Neural cell (in vitro differentiated cells): ENCODE measurements around the gene ULK3. TPM values are rescaled to one million over a fixed set of nuclear protein-coding genes. Genes with fewer than 3 reads are reported as not detected.

Experiments used
- H2AFZ ChIP-seq: fragments of 200-600, 300-800 bp; sonication (generic), shearing (Covaris generic); 2 replicates; pipeline ENCODE4 v1.6.0; 2014; ENCODE audit warnings: low read depth, mild to moderate bottlenecking, antibody characterized with exemption, low read length, moderate library complexity
- H3F3A ChIP-seq: fragments of 200-600 bp; shearing (Covaris generic); 2 replicates; pipeline ENCODE4 v1.6.1; 2016; ENCODE audit warnings: mild to moderate bottlenecking, moderate library complexity, mixed read lengths, antibody characterized with exemption, low read length; ENCODE audit not compliant: insufficient read depth, poor library complexity, severe bottlenecking
- H3K27ac ChIP-seq: fragments of 200-600, 300-800 bp; sonication (generic), shearing (Covaris generic); 2 replicates; pipeline ENCODE4 v1.5.1; 2014; ENCODE audit warnings: mild to moderate bottlenecking, low read length, moderate library complexity
- H3K27me3 ChIP-seq: fragments of 300-800, 200-600 bp; sonication (generic), shearing (Covaris generic); 2 replicates; pipeline ENCODE4 v1.6.0; 2014; ENCODE audit warnings: mild to moderate bottlenecking, low read depth, low read length, moderate library complexity; ENCODE audit not compliant: insufficient read depth
- H3K36me3 ChIP-seq: fragments of 300-800, 200-600 bp; sonication (generic), shearing (Covaris generic); 2 replicates; pipeline ENCODE4 v1.5.1; 2014; ENCODE audit warnings: mild to moderate bottlenecking, antibody characterized with exemption, low read length, moderate library complexity; ENCODE audit not compliant: insufficient read depth
- H3K4me2 ChIP-seq: fragments of 300-800, 200-600 bp; sonication (generic), shearing (Covaris generic); 2 replicates; pipeline ENCODE4 v1.6.0; 2014; ENCODE audit warnings: mild to moderate bottlenecking, low read length
- H3K4me3 ChIP-seq: fragments of 300-800, 200-600 bp; sonication (generic), shearing (Covaris generic); 2 replicates; pipeline ENCODE4 v1.5.1; 2014; ENCODE audit warnings: mild to moderate bottlenecking, low read length, moderate library complexity
- H3K79me2 ChIP-seq: fragments of 200-600 bp; shearing (Covaris generic); replicated peaks from 2 replicates; pipeline ENCODE4 v1.6.0; 2014; ENCODE audit warnings: mild to moderate bottlenecking, low read length, moderate library complexity; ENCODE audit not compliant: insufficient read depth
- H3K9ac ChIP-seq: fragments of 300-800, 200-600 bp; sonication (generic), shearing (Covaris generic); 2 replicates; pipeline ENCODE4 v1.6.1; 2016; ENCODE audit warnings: mild to moderate bottlenecking, low read length, mixed read lengths
- H3K9me2 ChIP-seq: fragments of 200-600 bp; shearing (Covaris generic); 2 replicates; pipeline ENCODE4 v1.6.1; 2016; ENCODE audit warnings: mild to moderate bottlenecking, low read length, mixed read lengths; ENCODE audit not compliant: insufficient read depth
- H3K9me3 ChIP-seq: fragments of 200-600, 300-800 bp; sonication (generic), shearing (Covaris generic); 2 replicates; pipeline ENCODE4 v1.6.1; 2016; ENCODE audit warnings: mild to moderate bottlenecking, mixed run types, low read length, moderate library complexity, mixed read lengths
- H4K20me1 ChIP-seq: fragments of 200-600 bp; shearing (Covaris generic); 2 replicates; pipeline ENCODE4 v1.6.1; 2016; ENCODE audit warnings: mild to moderate bottlenecking, mixed run types; ENCODE audit not compliant: insufficient read depth
- CTCF ChIP-seq: fragments of 450-650 bp; IDR thresholded peaks from 2 replicates; pipeline ENCODE4 v1.5.1; 2014; ENCODE audit warnings: antibody characterized with exemption, mild to moderate bottlenecking, moderate library complexity; ENCODE audit not compliant: poor library complexity, severe bottlenecking
- EP300 ChIP-seq: fragments of 450-650 bp; conservative IDR thresholded peaks from 2 replicates; pipeline ENCODE4 v1.6.1; 2014; ENCODE audit warnings: antibody characterized with exemption, mild to moderate bottlenecking, moderate library complexity; ENCODE audit not compliant: poor library complexity, severe bottlenecking
- EZH2 ChIP-seq: fragments of 200-600, 300-800 bp; shearing (Covaris generic), sonication (generic); IDR thresholded peaks from 2 replicates; pipeline ENCODE4 v1.6.1; 2014; ENCODE audit warnings: antibody characterized with exemption, low read length, borderline replicate concordance, mild to moderate bottlenecking; ENCODE audit not compliant: insufficient read depth, poor library complexity, severe bottlenecking
- MXI1 ChIP-seq: fragments of 450-650 bp; conservative IDR thresholded peaks from 2 replicates; pipeline ENCODE4 v1.6.1; 2014; ENCODE audit warnings: antibody characterized with exemption, mild to moderate bottlenecking; ENCODE audit not compliant: poor library complexity, severe bottlenecking
- POLR2AphosphoS5 ChIP-seq: IDR thresholded peaks from 2 replicates; pipeline ENCODE4 v1.6.1; 2012
- RAD21 ChIP-seq: fragments of 450-650 bp; conservative IDR thresholded peaks from 2 replicates; pipeline ENCODE4 v1.6.1; 2014; ENCODE audit warnings: antibody characterized with exemption, mild to moderate bottlenecking, moderate library complexity
- REST ChIP-seq: IDR thresholded peaks from 2 replicates; pipeline ENCODE4 v1.6.1; 2012; ENCODE audit warnings: borderline replicate concordance
- SMC3 ChIP-seq: fragments of 450-650 bp; conservative IDR thresholded peaks from 2 replicates; pipeline ENCODE4 v1.6.1; 2014; ENCODE audit warnings: antibody characterized with exemption, mild to moderate bottlenecking, moderate library complexity; ENCODE audit not compliant: poor library complexity
- TAF1 ChIP-seq: IDR thresholded peaks from 2 replicates; pipeline ENCODE4 v1.6.1; 2012; ENCODE audit warnings: low read depth
- polyA plus RNA-seq: library from polyadenylated mRNA; depleted of rRNA; stranded (reverse); fragments of >200 nt; gene quantifications from 2 replicates; pipeline ENCODE4 v1.2.3, GENCODE V29; 2014

Gene ULK3
- polyA plus RNA-seq, 1 donor from 2014 or later, result 193 TPM

GRCh38 chr15:74815121-74815934 lies 27.6 kb downstream of the ULK3 start:
- Histone ChIP-seq H3K9me2 (no peaks in the 10 kb centered on the region), H3F3A (no peaks in the 10 kb centered on the region), H3K4me2 (no peak overlapping the region), H4K20me1 (no peaks in the 10 kb centered on the region), H3K9ac (no peak overlapping the region), H2AFZ (no peak overlapping the region), H3K36me3 (no peaks in the 10 kb centered on the region), H3K27ac (no peak overlapping the region), H3K79me2 (no peaks in the 10 kb centered on the region), H3K9me3 (no peaks in the 10 kb centered on the region), H3K27me3 (no peaks in the 10 kb centered on the region), H3K4me3 (no peak overlapping the region)
- TF ChIP-seq RAD21, result no peak

GRCh38 chr15:74812533-74812932 lies 30.4 kb downstream of the ULK3 start, which contains the start of gene LMAN1L:
LMAN1L (plus strand) TSS chr15:74812835; CDS start chr15:74812855, 20 bp downstream.
- Histone ChIP-seq H3K4me3 (no peak within 1 kb of the TSS), H3K27me3 (no peaks in the 10 kb centered on the region), H3K9ac (no peak within 1 kb of the TSS), H3K36me3 (no peaks in the 10 kb centered on the region), H3K9me3 (no peaks in the 10 kb centered on the region), H3F3A (no peaks in the 10 kb centered on the region), H2AFZ (no peak within 1 kb of the TSS), H3K27ac (no peak within 1 kb of the TSS), H3K4me2 (no peak within 1 kb of the TSS), H3K9me2 (no peaks in the 10 kb centered on the region), H3K79me2 (no peaks in the 10 kb centered on the region), H4K20me1 (no peaks in the 10 kb centered on the region)
- TF ChIP-seq CTCF (no peak), TAF1 (no peak), RAD21 (no peak), MXI1 (no peak), EP300 (no peak), EZH2 (no peak), POLR2AphosphoS5 (no peak), REST (no peak), SMC3 (no peak)
